ENCODE data around the gene NUDT4.
"Not testable (repeated sequence)": the region's sequence is repeated elsewhere in the genome, so short reads cannot be mapped to it uniquely, and the experiment has no call there.

Gene NUDT4

GRCh38 chr12:93429852-93430251 lies 52.1 kb downstream of the NUDT4 start:
- DNase-seq = no peak

GRCh38 chr12:93430280-93430679 lies 52.6 kb downstream of the NUDT4 start:
- no peak for DNase-seq

- not testable (repeated sequence) for DNase-seq
Measured at GRCh38 chr12:93432031-93432430, 54.3 kb downstream of the NUDT4 start.

GRCh38 chr12:93434256-93434865 lies 56.6 kb downstream of the NUDT4 start:
- no peak for DNase-seq

- no peak for DNase-seq
Measured at GRCh38 chr12:93438266-93439050, 60.7 kb downstream of the NUDT4 start.

- DNase-seq = no peak
Measured at GRCh38 chr12:93440043-93440835, 62.5 kb downstream of the NUDT4 start.

- peak; percentile 55 for DNase-seq
Measured at GRCh38 chr12:93441081-93441616, 63.4 kb downstream of the NUDT4 start.

- DNase-seq = peak; percentile 98
Measured at GRCh38 chr12:93441617-93442410, 64.1 kb downstream of the NUDT4 start, which contains the start of gene UBE2N. TSS of gene UBE2N (minus strand) at chr12:93441947. CDS start at chr12:93441884, 63 bp downstream.

GRCh38 chr12:93442411-93443340 lies 65.0 kb downstream of the NUDT4 start:
- DNase-seq = no peak

GRCh38 chr12:93443576-93443975 lies 65.9 kb downstream of the NUDT4 start:
- no peak for DNase-seq

GRCh38 chr12:93447555-93448290 lies 70.0 kb downstream of the NUDT4 start:
- no peak for DNase-seq

GRCh38 chr12:93448796-93449195 lies 71.1 kb downstream of the NUDT4 start:
- DNase-seq = no peak

- DNase-seq = no peak
Measured at GRCh38 chr12:93449277-93449676, 71.6 kb downstream of the NUDT4 start.

GRCh38 chr12:93451423-93452158 lies 73.9 kb downstream of the NUDT4 start:
- no peak for DNase-seq

GRCh38 chr12:93453633-93454032 lies 75.9 kb downstream of the NUDT4 start:
- no peak for DNase-seq

- DNase-seq = no peak
Measured at GRCh38 chr12:93456077-93456476, 78.4 kb downstream of the NUDT4 start.
